ENCODE data around the gene VEZF1.

Gene VEZF1

GRCh38 chr17:57999010-57999495 is 11.0 kb upstream of the VEZF1 start:
- no peak for TF ChIP-seq CTCF (conservative IDR thresholded peaks at IDR 0.05; ENCODE audit: low read depth, low read length)
- H3K4me3 ChIP-seq (ENCODE audit: low read depth, low read length) = no peak overlapping the region
- DNase-seq (ENCODE audit: low read depth) = no peak

DNA sequence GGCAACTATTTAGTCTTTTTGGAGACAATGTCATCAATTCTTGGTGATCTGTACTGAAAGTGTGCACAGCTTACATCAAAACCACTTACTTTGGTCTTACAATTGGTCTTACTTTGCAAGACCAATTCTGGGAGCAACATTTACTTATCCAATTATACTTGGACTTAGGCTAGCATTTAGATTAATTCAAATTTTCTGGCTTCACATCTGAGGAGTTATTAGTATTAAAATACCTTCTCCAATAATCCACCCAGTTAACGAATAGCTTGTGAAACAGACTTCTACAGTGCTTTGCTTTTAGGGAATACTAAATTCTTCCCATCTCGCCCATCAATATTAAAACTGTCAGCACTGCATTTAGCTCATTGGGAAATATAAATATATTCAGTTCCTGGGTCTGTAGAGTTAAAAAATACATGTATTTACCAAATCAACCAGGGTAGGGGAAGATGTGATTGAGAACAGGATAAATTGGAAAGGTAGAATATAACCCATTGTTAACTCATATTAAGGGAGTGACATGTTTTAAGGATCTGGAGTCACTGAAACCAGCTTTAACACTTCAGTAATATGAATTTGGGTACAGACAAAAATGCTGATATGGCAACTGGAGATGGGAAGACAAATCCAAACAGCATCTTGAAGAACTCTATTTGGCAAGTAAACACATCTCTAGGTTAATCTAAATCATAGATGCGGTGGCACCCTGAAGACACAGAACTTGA is 9.2 kb upstream of the VEZF1 start:
- no peak for TF ChIP-seq CTCF (conservative IDR thresholded peaks at IDR 0.05; ENCODE audit: low read depth, low read length)
- no peak for DNase-seq (ENCODE audit: low read depth)
- H3K4me3 ChIP-seq (ENCODE audit: low read depth, low read length) = no peak overlapping the region

DNA sequence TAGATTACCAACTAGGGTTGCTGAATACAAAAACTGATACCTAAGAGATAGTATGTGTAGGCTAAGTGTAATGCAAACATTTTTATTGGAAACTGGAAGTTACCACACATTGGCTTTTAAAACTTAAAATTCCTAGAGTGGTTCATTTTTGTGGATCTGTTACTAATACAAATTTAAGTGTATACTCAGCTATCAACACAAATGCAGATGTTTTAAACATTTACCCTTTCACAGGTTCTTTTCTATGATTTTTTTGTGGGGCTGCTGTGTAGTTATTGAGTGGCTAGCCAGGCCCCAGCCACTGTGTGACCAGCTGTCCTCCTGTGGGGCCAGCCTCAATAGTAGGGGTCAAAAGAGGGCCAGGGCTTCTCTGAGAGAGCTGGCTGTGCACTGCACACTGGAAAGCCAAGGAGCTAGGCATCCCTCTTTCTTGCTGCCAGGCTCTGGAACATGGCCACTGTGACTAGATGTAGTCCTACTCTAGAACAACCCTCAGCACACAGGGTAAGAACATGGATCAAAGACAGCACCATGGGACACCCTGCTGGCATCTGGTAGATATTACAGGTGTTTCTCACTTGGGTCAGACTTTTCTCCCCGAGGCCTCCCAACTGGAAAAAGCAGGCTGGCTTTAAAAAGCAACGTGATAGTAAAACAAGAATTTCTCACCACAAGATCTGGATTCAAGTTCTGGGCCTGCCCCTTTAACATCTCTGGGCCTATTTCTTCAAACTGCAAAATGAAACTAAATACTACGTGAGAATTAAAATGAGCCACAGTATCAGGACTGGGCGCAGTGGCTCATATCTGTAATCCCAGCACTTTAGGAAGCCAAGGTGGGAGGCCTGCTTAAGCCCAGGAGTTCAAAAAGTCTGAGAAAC is 7.3 kb upstream of the VEZF1 start:
- peak; percentile 73 for TF ChIP-seq CTCF (conservative IDR thresholded peaks at IDR 0.05; ENCODE audit: low read depth, low read length)
- H3K4me3 ChIP-seq (ENCODE audit: low read depth, low read length) = no peak overlapping the region
- DNase-seq (ENCODE audit: low read depth) = peak; percentile 87

DNA sequence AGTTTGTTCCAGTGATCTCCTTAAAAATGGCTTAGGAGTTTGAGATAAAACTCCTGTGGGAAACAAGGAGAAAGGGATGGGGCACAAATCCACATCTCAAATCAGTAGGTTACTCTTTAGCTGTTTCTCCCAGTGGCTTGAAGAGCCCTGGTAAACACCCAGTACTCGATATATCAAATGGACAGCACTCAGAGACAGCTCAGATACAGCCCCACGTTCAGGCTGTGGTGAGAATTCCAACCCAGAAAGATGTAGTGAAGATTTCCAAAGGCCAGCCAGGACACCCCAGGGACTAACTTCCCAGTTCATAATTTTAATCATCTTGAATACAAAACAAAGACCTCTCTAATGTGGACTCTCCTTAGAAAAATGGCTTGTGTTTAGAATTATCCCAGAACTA is 6.4 kb upstream of the VEZF1 start:
- no peak for DNase-seq (ENCODE audit: low read depth)
- no peak overlapping the region for H3K4me3 ChIP-seq (ENCODE audit: low read depth, low read length)
- peak; percentile 4 for TF ChIP-seq CTCF (conservative IDR thresholded peaks at IDR 0.05; ENCODE audit: low read depth, low read length)

GRCh38 chr17:57993471-57994365 is 5.7 kb upstream of the VEZF1 start:
- TF ChIP-seq CTCF (conservative IDR thresholded peaks at IDR 0.05; ENCODE audit: low read depth, low read length) = no peak
- DNase-seq (ENCODE audit: low read depth) = peak; percentile 30
- no peak overlapping the region for H3K4me3 ChIP-seq (ENCODE audit: low read depth, low read length)

DNA sequence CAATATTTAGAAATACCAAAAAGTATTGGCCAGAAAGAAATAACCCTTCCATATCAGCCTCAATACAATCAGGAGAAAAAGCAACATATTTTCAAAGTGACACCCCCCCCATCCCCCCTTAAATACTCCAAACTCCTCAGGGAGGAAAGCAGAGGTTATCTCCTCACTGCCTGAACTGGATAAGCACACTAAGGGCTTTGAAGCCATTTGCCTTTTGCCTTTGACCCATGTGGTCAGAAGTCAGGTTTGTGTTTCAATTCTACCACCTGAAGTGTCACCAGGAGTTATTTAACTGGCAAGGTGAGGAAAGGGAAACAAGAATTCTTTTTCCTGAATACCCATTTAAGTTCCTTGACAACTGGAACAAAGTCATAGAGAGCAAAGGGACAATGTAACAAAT is 3.5 kb upstream of the VEZF1 start:
- no peak overlapping the region for H3K4me3 ChIP-seq (ENCODE audit: low read depth, low read length)
- no peak for DNase-seq (ENCODE audit: low read depth)
- no peak for TF ChIP-seq CTCF (conservative IDR thresholded peaks at IDR 0.05; ENCODE audit: low read depth, low read length)
